DND-41 (cell line): ENCODE measurements around the gene MYBPC1.

ENCODE experiments used
- ATAC-seq: fragments of 200-7000 bp; cut with Tn5 transposase; 3 replicates; pipeline ENCODE4 v1.9.1; 2021; ENCODE audit warnings: low read depth; ENCODE audit not compliant: insufficient read depth
- DNase-seq: peaks from one replicate; pipeline ENCODE4 v3.0.0-alpha.2; 2020
- H2AFZ ChIP-seq: 2 replicates; pipeline ENCODE4 v1.6.0; 2012; ENCODE audit warnings: low read depth, low read length
- H3K27ac ChIP-seq: 2 replicates; pipeline ENCODE4 v1.5.1; 2012; ENCODE audit warnings: low read length, inconsistent platforms
- H3K27me3 ChIP-seq: fragments of 200-600 bp; sonication (generic); 2 replicates; pipeline ENCODE4 v1.6.0; 2012; ENCODE audit warnings: low read length, mild to moderate bottlenecking, inconsistent platforms; ENCODE audit not compliant: insufficient read depth, poor library complexity
- H3K36me3 ChIP-seq: 2 replicates; pipeline ENCODE4 v1.5.1; 2012; ENCODE audit warnings: low read length, inconsistent platforms; ENCODE audit not compliant: insufficient read depth
- H3K4me1 ChIP-seq: 2 replicates; pipeline ENCODE4 v1.5.1; 2012; ENCODE audit warnings: mild to moderate bottlenecking, low read length; ENCODE audit not compliant: insufficient read depth
- H3K4me2 ChIP-seq: 2 replicates; pipeline ENCODE4 v1.6.0; 2012; ENCODE audit warnings: mild to moderate bottlenecking, moderate library complexity, low read length, inconsistent platforms; ENCODE audit not compliant: insufficient read depth
- H3K4me3 ChIP-seq, 2 experiments: fragments of 200-600 bp in 1 of 2; shearing (Covaris generic) in 1 of 2; 2 replicates each; pipeline ENCODE4 v1.5.1; 2012 to 2016; ENCODE audit warnings: inconsistent platforms in 2 of 2, low read length in 2 of 2, mild to moderate bottlenecking in 2 of 2, low read depth in 1 of 2, moderate library complexity in 1 of 2
- H3K79me2 ChIP-seq: 2 replicates; pipeline ENCODE4 v1.6.0; 2012; ENCODE audit warnings: low read length, inconsistent platforms; ENCODE audit not compliant: insufficient read depth
- H3K9ac ChIP-seq: 2 replicates; pipeline ENCODE4 v1.6.0; 2012; ENCODE audit warnings: low read depth, mild to moderate bottlenecking, inconsistent platforms, low read length, moderate library complexity
- H3K9me3 ChIP-seq: 2 replicates; pipeline ENCODE4 v1.5.1; 2012; ENCODE audit warnings: low read length, moderate library complexity, mild to moderate bottlenecking, inconsistent platforms; ENCODE audit not compliant: insufficient read depth, severe bottlenecking
- H4K20me1 ChIP-seq: 2 replicates; pipeline ENCODE4 v1.6.0; 2012; ENCODE audit warnings: low read length; ENCODE audit not compliant: insufficient read depth
- CTCF ChIP-seq: IDR thresholded peaks from 2 replicates; pipeline ENCODE4 v1.5.1; 2012; ENCODE audit warnings: borderline replicate concordance, low read length, moderate library complexity, mild to moderate bottlenecking; ENCODE audit not compliant: poor library complexity, severe bottlenecking; ENCODE audit errors: extremely low read depth
- EZH2 ChIP-seq: IDR thresholded peaks from 3 replicates; pipeline ENCODE4 v1.6.1; 2012; ENCODE audit warnings: borderline replicate concordance, low read depth, mild to moderate bottlenecking, moderate library complexity, low read length, inconsistent platforms; ENCODE audit not compliant: severe bottlenecking

MYBPC1 gene

GRCh38 chr12:101650346-101651117 lies 55.8 kb downstream of the MYBPC1 start:
- no peaks in the 10 kb centered on the region for H3K27me3 ChIP-seq
- H3K4me1 ChIP-seq: no peaks in the 10 kb centered on the region
- H3K4me2 ChIP-seq: no peak overlapping the region
- no peaks in the 10 kb centered on the region for H3K36me3 ChIP-seq
- no peak overlapping the region for H3K9ac ChIP-seq
- H4K20me1 ChIP-seq: no peaks in the 10 kb centered on the region
- no peak overlapping the region for H3K4me3 ChIP-seq
- no peak overlapping the region for H2AFZ ChIP-seq
- ATAC-seq (no peak), DNase-seq (no peak)
- H3K9me3 ChIP-seq: no peaks in the 10 kb centered on the region
- no peak overlapping the region for H3K27ac ChIP-seq
- no peaks in the 10 kb centered on the region for H3K79me2 ChIP-seq
- TF ChIP-seq EZH2 (no peak), CTCF (no peak)

- Histone ChIP-seq H3K27ac (no peak overlapping the region), H3K4me1 (no peaks in the 10 kb centered on the region), H3K27me3 (peaks cover 3% of the 10 kb centered on the region), H3K79me2 (no peaks in the 10 kb centered on the region), H3K9ac (no peak overlapping the region), H3K9me3 (no peaks in the 10 kb centered on the region), H2AFZ (no peak overlapping the region), H3K36me3 (no peaks in the 10 kb centered on the region), H3K4me3 (no peak overlapping the region), H4K20me1 (no peaks in the 10 kb centered on the region), H3K4me2 (no peak overlapping the region)
- TF ChIP-seq CTCF: no peak
- TF ChIP-seq EZH2: no peak
- no peak for DNase-seq
- ATAC-seq: no peak
These were observed 58.3 kb downstream of the MYBPC1 start for GRCh38 chr12:101653030-101653429.

GRCh38 chr12:101653503-101653902 lies 58.7 kb downstream of the MYBPC1 start:
- H3K79me2 ChIP-seq: no peaks in the 10 kb centered on the region
- H4K20me1 ChIP-seq: no peaks in the 10 kb centered on the region
- H3K4me3 ChIP-seq: no peak overlapping the region
- H3K36me3 ChIP-seq: no peaks in the 10 kb centered on the region
- H3K4me2 ChIP-seq: no peak overlapping the region
- no peak for TF ChIP-seq EZH2
- no peak for TF ChIP-seq CTCF
- ATAC-seq: no peak
- H2AFZ ChIP-seq: no peak overlapping the region
- peaks cover 3% of the 10 kb centered on the region for H3K27me3 ChIP-seq
- H3K9me3 ChIP-seq: no peaks in the 10 kb centered on the region
- no peak for DNase-seq
- no peak overlapping the region for H3K27ac ChIP-seq
- no peak overlapping the region for H3K9ac ChIP-seq
- H3K4me1 ChIP-seq: no peaks in the 10 kb centered on the region

- ATAC-seq: no peak
- Histone ChIP-seq H3K79me2 (no peaks in the 10 kb centered on the region), H3K27me3 (peaks cover 3% of the 10 kb centered on the region), H3K4me3 (no peak overlapping the region), H3K36me3 (no peaks in the 10 kb centered on the region), H2AFZ (no peak overlapping the region), H3K4me1 (no peaks in the 10 kb centered on the region), H4K20me1 (no peaks in the 10 kb centered on the region), H3K9ac (no peak overlapping the region), H3K9me3 (no peaks in the 10 kb centered on the region), H3K4me2 (no peak overlapping the region), H3K27ac (no peak overlapping the region)
- no peak for TF ChIP-seq EZH2
- TF ChIP-seq CTCF: no peak
- DNase-seq: no peak
These were observed 59.7 kb downstream of the MYBPC1 start for GRCh38 chr12:101654442-101654841.
